ENCODE results near the gene IGFBP5.

Gene IGFBP5

DNA sequence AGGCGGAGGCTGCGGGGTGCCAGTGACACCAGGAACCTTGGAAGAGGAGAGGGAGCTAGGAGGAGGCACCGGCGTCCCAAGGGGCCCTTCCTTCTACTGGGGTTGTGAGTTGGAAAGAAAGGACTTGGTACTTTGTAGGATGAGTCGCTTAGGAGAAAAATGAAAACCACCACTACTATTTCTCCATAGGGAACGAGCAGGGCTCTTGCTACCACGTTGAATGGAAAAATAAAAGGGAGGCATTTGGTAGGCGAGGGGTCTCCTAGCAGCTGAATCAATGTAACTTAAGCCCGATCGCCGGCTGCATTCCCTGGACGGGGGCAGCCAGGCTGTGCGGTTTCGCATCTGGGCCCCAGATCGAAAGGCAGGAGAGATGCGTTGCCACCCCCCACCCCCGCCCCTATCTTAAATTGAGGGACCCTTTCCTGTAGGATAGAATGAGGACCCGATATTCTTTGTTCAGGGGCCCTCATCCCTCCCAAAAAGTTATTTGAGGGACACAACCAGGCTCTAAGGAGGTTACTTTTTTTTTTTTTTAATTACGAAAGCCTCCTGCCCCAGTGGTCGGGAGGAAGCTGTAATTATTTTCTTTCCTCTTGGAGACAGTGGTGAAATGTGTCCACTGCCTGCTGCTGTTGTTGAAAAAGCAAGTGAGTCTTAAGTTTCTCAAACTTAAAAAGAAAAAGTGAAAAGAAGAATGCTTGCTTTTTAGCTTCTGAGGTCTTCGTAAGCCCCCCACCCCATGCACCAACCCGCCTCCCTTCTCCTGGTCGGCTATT is 60.8 kb downstream of the IGFBP5 start:
- no peak for DNase-seq
- H3K27me3 ChIP-seq (replicated peaks), result no peaks in the 10 kb centered on the region
- H3K4me3 ChIP-seq (ENCODE audit: low read depth, low read length), result peak overlapping the region; percentile 58
- no peaks in the 10 kb centered on the region for H3K36me3 ChIP-seq (replicated peaks)
- peak overlapping the region; percentile 55 for H3K27ac ChIP-seq
- in situ Hi-C loops (cut with HindIII; ENCODE audit: low pct_ligation_motif_present, low sequenced_read_pairs), result no loop called here
- TF ChIP-seq CTCF (IDR thresholded peaks at IDR 0.05; ENCODE audit: low read depth, low read length, missing control alignments), result no peak

DNA sequence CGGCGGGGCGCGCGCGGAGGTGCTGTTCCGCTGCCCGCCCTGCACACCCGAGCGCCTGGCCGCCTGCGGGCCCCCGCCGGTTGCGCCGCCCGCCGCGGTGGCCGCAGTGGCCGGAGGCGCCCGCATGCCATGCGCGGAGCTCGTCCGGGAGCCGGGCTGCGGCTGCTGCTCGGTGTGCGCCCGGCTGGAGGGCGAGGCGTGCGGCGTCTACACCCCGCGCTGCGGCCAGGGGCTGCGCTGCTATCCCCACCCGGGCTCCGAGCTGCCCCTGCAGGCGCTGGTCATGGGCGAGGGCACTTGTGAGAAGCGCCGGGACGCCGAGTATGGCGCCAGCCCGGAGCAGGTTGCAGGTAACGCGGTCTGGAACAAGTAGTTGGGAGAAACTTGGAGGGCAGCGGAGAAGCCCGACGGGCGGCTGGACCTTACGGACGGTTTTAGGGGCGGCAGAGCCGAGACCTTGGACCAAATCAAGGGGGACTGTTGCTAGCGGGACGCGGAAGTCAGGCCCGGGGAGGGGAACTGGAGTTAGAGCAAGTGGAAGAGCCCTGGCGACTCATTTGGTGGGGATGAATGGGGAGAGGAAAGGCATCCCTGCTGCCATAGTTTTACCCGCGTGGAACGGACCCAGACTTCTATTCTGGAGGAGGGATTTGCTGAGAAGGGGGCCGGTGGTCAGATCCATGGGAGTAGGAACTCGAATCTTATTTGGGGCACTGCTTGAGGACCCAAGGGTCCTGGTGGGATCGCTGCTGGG is 61.6 kb downstream of the IGFBP5 start:
- peak overlapping the region; percentile 1 for H3K27ac ChIP-seq
- peak overlapping the region; percentile 58 for H3K4me3 ChIP-seq (ENCODE audit: low read depth, low read length)
- no peak for DNase-seq
- no peak for TF ChIP-seq CTCF (IDR thresholded peaks at IDR 0.05; ENCODE audit: low read depth, low read length, missing control alignments)
- no peaks in the 10 kb centered on the region for H3K27me3 ChIP-seq (replicated peaks)
- in situ Hi-C loops (cut with HindIII; ENCODE audit: low pct_ligation_motif_present, low sequenced_read_pairs), result no loop called here
- no peaks in the 10 kb centered on the region for H3K36me3 ChIP-seq (replicated peaks)

DNA sequence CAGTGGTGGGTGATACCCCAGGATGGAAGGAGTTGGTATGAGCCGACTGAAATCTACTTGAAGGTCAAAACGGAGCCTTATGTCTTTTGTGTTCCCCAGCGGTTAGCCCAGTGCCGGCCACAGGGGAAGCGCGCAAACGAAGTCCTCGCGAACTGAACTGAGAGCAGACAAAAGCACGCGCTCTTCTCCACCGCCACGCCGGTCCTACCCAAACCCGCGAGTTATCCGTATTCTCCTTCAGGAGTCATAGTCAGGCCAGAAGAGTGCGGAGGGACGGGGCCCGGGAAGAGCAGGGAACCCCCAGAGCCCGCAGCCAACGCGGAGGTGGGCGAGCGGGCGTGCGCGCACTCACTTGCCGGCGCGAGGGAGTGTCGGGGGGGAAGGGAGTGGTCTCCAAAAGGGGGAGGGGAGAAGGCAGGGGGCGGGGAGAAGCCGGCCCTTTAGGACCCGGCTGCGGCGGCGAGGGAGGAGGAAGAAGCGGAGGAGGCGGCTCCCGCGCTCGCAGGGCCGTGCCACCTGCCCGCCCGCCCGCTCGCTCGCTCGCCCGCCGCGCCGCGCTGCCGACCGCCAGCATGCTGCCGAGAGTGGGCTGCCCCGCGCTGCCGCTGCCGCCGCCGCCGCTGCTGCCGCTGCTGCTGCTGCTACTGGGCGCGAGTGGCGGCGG is 62.3 kb downstream of the IGFBP5 start, which contains the start of gene IGFBP2:
TSS of gene IGFBP2 (plus strand) at position 469 of the 664 bp plus-strand sequence. CDS start at position 573, 104 bp downstream.
- Histone ChIP-seq H3K27me3 (replicated peaks) (no peaks in the 10 kb centered on the region), H3K27ac (peak within 1 kb of the TSS; percentile 1), H3K36me3 (replicated peaks) (no peaks in the 10 kb centered on the region), H3K4me3 (ENCODE audit: low read depth, low read length) (peak within 1 kb of the TSS; percentile 58)
- TF ChIP-seq CTCF (IDR thresholded peaks at IDR 0.05; ENCODE audit: low read depth, low read length, missing control alignments), result no peak
- no peak for DNase-seq
- in situ Hi-C loops (cut with HindIII; ENCODE audit: low pct_ligation_motif_present, low sequenced_read_pairs), result no loop called here

DNA sequence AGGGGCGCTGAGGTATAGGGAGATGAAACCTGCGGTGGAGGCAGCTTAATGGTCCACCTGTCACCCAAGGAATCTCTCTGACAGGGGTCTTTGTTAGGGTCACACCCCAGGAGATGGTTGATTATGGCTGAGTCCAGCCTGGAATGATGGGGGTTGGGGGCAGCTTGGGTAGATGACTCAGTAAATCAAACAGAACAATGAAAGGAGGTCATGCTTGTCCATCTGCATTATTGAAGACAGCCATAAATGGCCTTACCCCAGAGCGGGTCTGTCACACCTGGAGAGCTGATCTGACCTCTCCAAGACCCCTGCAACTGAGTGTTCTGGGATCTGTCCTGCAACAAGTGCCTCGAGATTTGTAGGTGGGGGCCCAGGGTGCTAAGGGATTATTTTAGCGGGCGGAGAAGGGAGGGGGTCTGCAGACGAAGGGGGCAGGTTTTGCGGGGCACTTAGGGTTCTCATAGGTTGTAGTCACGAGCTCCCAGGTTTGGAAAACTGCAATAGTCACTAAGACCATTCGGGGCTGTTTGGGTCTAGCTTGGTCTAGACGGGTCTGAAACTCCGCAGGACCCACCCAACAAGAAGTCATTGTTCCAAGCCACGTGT is 62.9 kb downstream of the IGFBP5 start:
- TF ChIP-seq CTCF (IDR thresholded peaks at IDR 0.05; ENCODE audit: low read depth, low read length, missing control alignments), result no peak
- in situ Hi-C loops (cut with HindIII; ENCODE audit: low pct_ligation_motif_present, low sequenced_read_pairs), result no loop called here
- no peak overlapping the region for H3K4me3 ChIP-seq (ENCODE audit: low read depth, low read length)
- no peak overlapping the region for H3K27ac ChIP-seq
- no peak for DNase-seq
- H3K36me3 ChIP-seq (replicated peaks), result no peaks in the 10 kb centered on the region
- no peaks in the 10 kb centered on the region for H3K27me3 ChIP-seq (replicated peaks)

DNA sequence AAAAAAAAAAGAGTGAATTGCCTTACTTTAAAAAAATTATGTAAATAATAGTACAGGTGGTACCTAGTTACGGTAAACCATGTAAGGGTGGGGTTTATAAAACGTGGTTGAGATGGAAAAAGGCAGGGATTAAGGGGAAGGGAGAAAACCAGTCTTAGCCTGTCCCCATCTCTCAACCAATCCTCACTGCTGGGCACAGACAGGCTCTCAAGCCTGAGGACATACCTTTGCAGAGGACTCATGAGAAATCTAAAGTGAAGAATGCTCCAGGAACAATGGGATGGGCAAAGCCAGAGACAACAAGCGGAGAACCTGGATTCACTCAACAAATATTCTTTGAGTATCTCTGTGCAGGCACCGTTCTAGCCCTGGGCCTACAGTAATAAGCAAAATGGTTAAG is 65.6 kb downstream of the IGFBP5 start:
- TF ChIP-seq CTCF (IDR thresholded peaks at IDR 0.05; ENCODE audit: low read depth, low read length, missing control alignments), result no peak
- no peak overlapping the region for H3K27ac ChIP-seq
- no peak overlapping the region for H3K4me3 ChIP-seq (ENCODE audit: low read depth, low read length)
- no peaks in the 10 kb centered on the region for H3K36me3 ChIP-seq (replicated peaks)
- no peaks in the 10 kb centered on the region for H3K27me3 ChIP-seq (replicated peaks)
- DNase-seq, result no peak
- in situ Hi-C loops (cut with HindIII; ENCODE audit: low pct_ligation_motif_present, low sequenced_read_pairs), result no loop called here

Data from brain microvascular endothelial cell (primary cell).